ENCODE data around the gene BTBD9.
A peak's percentile ranks its signal among the peaks of the same experiment; 100 is the strongest.

The BTBD9 gene

GRCh38 chr6:38639498-38640215 is at the start of gene BTBD9:
BTBD9 (minus strand) TSS chr6:38639929.
- TF ChIP-seq POLR2A (IDR thresholded peaks at IDR 0.05; ENCODE audit: low read length) (peak; percentile 34), GATA1 (IDR thresholded peaks at IDR 0.05; ENCODE audit: low read depth, low read length) (no peak)

DNA sequence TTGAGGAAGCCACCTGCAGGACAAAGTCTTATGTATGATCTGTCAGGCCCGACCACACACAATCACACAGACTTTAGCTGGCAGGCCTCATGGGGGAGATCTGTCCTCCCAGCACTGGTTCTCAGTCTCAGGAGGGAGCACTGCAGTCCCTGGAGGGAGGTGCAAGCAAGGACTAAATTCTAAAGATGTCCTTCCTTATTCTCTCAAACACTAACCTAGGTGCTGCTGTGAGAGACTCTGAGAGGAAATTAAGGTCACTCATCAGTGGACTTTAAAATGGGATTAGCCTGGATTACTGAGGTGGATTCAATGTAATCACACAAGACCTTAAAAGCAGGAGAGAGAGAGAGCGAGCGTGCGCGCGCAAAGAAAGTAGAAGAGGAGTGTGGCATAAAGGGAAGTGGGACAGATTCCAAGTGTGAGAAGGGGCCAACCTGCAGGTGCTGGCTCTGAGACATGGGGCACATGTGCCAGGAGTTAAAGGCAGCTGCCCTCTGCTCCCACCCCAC is 48.9 kb upstream of the BTBD9 start:
- TF ChIP-seq GATA1 (IDR thresholded peaks at IDR 0.05; ENCODE audit: low read depth, low read length) (no peak), POLR2A (IDR thresholded peaks at IDR 0.05; ENCODE audit: low read length) (no peak)

More at GRCh38 chr6:38639498-38640215, at the start of gene BTBD9:
- peak; percentile 85 to 86 for DNase-seq

DNA sequence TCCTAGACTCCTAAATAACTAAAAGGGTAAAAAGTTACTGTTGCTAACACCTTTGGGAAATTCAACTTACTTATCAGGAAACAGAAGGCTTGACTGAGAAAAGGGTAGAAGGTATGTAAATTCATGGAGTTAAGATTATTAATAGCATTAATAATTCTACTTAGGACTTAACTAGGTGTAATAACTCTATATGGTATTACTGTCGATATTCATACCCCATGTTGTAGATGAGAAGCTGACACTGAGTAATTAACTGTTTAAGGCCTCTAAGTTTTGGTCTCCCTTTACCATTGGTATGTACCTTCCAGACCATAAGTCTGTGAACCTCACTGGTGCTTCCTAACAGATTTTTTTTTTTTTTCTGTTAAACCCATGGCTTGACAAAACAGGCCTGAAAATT is 47.8 kb upstream of the BTBD9 start:
- TF ChIP-seq GATA1 (IDR thresholded peaks at IDR 0.05; ENCODE audit: low read depth, low read length) (no peak), POLR2A (IDR thresholded peaks at IDR 0.05; ENCODE audit: low read length) (no peak)
- DNase-seq, result no peak

More for the DNA sequence above, 48.9 kb upstream of the BTBD9 start:
- DNase-seq, result no peak

DNA sequence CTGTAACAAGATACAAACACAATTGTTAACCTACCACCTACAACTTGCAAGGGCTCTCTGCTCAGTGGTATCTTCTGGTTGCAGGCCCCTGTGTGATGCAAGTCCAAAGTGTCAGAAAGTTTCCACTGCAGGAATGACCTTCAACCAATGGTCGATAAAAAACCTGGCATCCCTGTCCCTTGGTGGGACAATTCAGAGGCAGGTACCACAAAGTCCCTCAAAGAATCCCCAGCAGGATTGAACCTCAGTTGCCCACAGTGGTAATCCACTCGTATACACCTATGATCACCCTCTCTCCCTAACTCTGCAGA is 47.3 kb upstream of the BTBD9 start:
- no peak for DNase-seq
- TF ChIP-seq GATA1 (IDR thresholded peaks at IDR 0.05; ENCODE audit: low read depth, low read length), result no peak
- no peak for TF ChIP-seq POLR2A (IDR thresholded peaks at IDR 0.05; ENCODE audit: low read length)

DNA sequence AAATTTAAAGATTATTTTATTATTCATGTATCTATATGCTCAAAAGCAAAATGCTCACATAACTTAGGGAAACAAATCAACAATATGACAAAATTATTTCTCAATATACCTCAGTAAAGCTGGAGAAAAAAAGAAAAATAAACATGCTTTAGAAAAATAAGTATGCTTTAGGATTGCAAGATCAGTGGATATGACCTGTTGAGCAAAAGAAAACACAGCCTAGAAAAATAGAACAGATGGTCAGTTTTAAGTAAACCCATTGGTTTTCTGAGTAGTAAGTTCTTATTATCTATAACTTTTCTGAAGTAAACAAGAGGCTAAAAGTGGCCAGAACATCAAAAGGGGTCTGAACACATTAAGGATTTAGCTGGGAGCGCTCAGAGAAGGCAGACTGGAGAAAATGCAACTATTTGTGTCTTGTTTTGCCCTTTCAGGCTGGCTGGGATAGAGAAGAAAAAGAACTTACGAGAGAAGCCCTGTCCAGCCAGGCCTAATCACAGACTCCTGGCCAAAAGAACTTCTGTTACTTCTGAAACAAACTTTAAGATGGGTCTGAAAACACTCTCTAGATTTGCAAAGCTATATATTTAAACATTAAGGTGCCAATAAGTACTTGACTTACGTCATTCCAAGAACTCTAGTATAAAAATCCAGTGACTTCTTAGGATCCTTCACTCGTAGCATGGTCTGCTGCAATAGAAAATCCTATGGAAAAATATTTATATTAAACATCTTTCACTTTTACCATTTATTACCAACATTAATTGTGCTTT is 46.7 kb upstream of the BTBD9 start:
- no peak for DNase-seq
- TF ChIP-seq POLR2A (IDR thresholded peaks at IDR 0.05; ENCODE audit: low read length) (no peak), GATA1 (IDR thresholded peaks at IDR 0.05; ENCODE audit: low read depth, low read length) (no peak)

GRCh38 chr6:38684904-38685303 is 45.2 kb upstream of the BTBD9 start:
- DNase-seq, result no peak
- no peak for TF ChIP-seq GATA1 (IDR thresholded peaks at IDR 0.05; ENCODE audit: low read depth, low read length)

DNA sequence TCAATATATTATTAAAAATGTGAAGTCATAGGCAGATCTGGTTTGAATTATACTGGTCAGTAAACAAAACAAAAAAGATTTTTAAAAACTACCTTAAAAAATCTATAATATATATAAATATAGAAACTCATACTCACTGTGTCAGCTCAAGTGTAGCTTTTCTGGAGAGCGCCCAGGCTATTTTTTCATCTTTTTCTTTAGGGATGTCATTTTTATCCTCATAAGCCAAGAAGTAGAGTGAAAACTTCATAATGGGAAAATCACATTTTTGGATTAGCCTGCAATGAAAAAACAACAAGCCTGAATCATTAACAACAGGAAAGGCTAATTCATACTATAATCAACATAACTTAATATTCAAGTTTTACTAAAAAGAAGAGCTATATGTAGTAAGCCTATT is 44.5 kb upstream of the BTBD9 start:
- TF ChIP-seq GATA1 (IDR thresholded peaks at IDR 0.05; ENCODE audit: low read depth, low read length) (no peak), POLR2A (IDR thresholded peaks at IDR 0.05; ENCODE audit: low read length) (no peak)
- no peak for DNase-seq

GRCh38 chr6:38681850-38682249 is 42.1 kb upstream of the BTBD9 start:
- no peak for DNase-seq
- TF ChIP-seq POLR2A (IDR thresholded peaks at IDR 0.05; ENCODE audit: low read length) (no peak), GATA1 (IDR thresholded peaks at IDR 0.05; ENCODE audit: low read depth, low read length) (no peak)

GRCh38 chr6:38679668-38680067 is 39.9 kb upstream of the BTBD9 start:
- TF ChIP-seq POLR2A (IDR thresholded peaks at IDR 0.05; ENCODE audit: low read length) (no peak), GATA1 (IDR thresholded peaks at IDR 0.05; ENCODE audit: low read depth, low read length) (no peak)

GRCh38 chr6:38678178-38678760 is 38.5 kb upstream of the BTBD9 start:
- no peak for DNase-seq
- TF ChIP-seq POLR2A (IDR thresholded peaks at IDR 0.05; ENCODE audit: low read length) (no peak), GATA1 (IDR thresholded peaks at IDR 0.05; ENCODE audit: low read depth, low read length) (no peak)

More at GRCh38 chr6:38679668-38680067, 39.9 kb upstream of the BTBD9 start:
- no peak for DNase-seq

DNA sequence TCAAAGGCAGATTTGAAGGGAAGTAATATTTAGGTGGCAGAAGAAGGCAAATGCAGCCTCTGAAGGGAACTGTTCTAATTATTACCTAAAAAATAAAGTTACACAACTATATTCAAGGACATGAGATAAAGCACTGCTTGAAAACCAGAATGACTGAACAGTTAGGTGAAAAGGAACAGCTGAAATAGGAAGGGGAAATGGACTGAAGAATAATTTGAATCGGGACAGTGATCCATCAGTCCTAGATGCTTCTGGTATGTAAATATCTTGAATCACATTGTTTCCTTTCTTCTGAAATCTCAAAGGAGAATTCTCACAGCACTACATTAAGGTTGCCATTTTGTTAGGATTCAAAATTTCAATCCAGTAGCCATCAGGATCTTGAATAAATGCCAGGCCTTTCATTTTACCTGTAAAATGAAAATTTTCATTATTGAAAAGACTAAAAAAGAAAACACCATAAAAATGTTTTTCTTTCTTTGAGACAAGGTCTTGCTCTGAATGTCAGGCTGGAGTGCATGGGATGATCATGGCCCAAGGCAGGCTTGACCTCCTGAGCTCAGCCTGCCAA is 37.3 kb upstream of the BTBD9 start:
- TF ChIP-seq POLR2A (IDR thresholded peaks at IDR 0.05; ENCODE audit: low read length) (no peak), GATA1 (IDR thresholded peaks at IDR 0.05; ENCODE audit: low read depth, low read length) (no peak)
- DNase-seq, result no peak

DNA sequence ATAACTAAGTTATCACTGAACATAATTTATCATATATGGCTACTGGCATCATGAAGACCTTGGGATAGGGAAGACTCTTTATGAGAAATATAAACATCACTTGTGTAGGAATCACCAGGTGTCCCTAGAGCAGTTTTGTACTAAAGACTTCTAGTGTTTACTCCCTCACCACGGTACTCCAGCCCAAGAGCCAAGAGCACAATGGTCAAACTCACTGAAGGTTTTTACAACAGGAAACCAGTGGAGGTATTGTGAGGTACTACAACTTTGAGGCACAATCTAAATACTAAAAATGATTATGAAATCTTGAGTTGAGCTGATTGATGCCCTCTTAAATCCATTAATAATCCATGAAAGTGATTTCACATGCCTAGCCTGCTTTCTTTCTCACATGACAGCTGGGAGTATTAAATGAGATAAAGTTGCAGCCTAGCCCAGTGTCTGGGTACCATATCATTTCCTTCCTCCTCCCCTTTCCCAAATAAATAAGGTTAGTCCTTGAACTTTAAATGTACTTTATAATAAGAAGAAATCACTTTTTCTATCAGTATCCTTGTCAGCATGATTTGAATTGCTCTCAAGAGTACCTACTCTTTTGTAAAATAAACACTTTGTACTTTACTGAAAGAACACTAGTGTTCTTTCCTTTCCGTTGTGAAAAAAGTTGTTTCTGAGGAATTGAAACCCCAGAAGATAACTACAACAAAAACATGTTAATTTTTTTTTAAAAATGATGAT is 36.7 kb upstream of the BTBD9 start:
- no peak for DNase-seq
- no peak for TF ChIP-seq POLR2A (IDR thresholded peaks at IDR 0.05; ENCODE audit: low read length)
- no peak for TF ChIP-seq GATA1 (IDR thresholded peaks at IDR 0.05; ENCODE audit: low read depth, low read length)

- peak; percentile 13 to 18 for DNase-seq
- TF ChIP-seq GATA1 (IDR thresholded peaks at IDR 0.05; ENCODE audit: low read depth, low read length), result no peak
- TF ChIP-seq POLR2A (IDR thresholded peaks at IDR 0.05; ENCODE audit: low read length), result no peak
Measured at GRCh38 chr6:38673397-38674165, 33.9 kb upstream of the BTBD9 start.

All from erythroblast (primary cell).